HUES48 (cell line): ENCODE data around the gene MOGAT2.
"Not testable (repeated sequence)": the region's sequence is repeated elsewhere in the genome, so short reads cannot be mapped to it uniquely, and the experiment has no call there.

ENCODE experiments used
- H3K27ac ChIP-seq: one replicate; pipeline ENCODE4 v1.7.0; 2013; ENCODE audit warnings: low read depth, low read length, inconsistent platforms
- H3K27me3 ChIP-seq: 2 replicates; pipeline ENCODE4 v1.6.1; 2013; ENCODE audit warnings: mild to moderate bottlenecking, low read length; ENCODE audit not compliant: control insufficient read depth, insufficient read depth
- H3K36me3 ChIP-seq: 2 replicates; pipeline ENCODE4 v1.6.1; 2013; ENCODE audit warnings: low read length; ENCODE audit not compliant: control insufficient read depth, insufficient read depth
- H3K4me1 ChIP-seq: 2 replicates; pipeline ENCODE4 v1.6.1; 2013; ENCODE audit warnings: mild to moderate bottlenecking, low read length; ENCODE audit not compliant: control insufficient read depth, insufficient read depth
- H3K4me3 ChIP-seq: 2 replicates; pipeline ENCODE4 v1.5.1; 2013; ENCODE audit warnings: mild to moderate bottlenecking, low read depth, low read length
- H3K9ac ChIP-seq: 2 replicates; pipeline ENCODE4 v1.6.1; 2013; ENCODE audit warnings: mild to moderate bottlenecking, low read depth, low read length, moderate library complexity
- H3K9me3 ChIP-seq: 2 replicates; pipeline ENCODE4 v1.6.1; 2013; ENCODE audit warnings: low read length; ENCODE audit not compliant: control insufficient read depth, insufficient read depth

The MOGAT2 gene

GRCh38 chr11:75737314-75737713, 19.7 kb downstream of the MOGAT2 start:
- Histone ChIP-seq H3K36me3 (no peaks in the 10 kb centered on the region), H3K27ac (no peak overlapping the region), H3K9me3 (no peaks in the 10 kb centered on the region), H3K4me1 (no peaks in the 10 kb centered on the region), H3K9ac (no peak overlapping the region), H3K27me3 (no peaks in the 10 kb centered on the region), H3K4me3 (no peak overlapping the region)

GRCh38 chr11:75740681-75741080, 23.0 kb downstream of the MOGAT2 start:
- Histone ChIP-seq H3K27ac (no peak overlapping the region), H3K4me1 (no peaks in the 10 kb centered on the region), H3K9me3 (no peaks in the 10 kb centered on the region), H3K36me3 (no peaks in the 10 kb centered on the region), H3K27me3 (no peaks in the 10 kb centered on the region; the same call in 1 of the 2 replicates), H3K4me3 (no peak overlapping the region), H3K9ac (no peak overlapping the region)

GRCh38 chr11:75743159-75743558, 25.5 kb downstream of the MOGAT2 start:
- not testable (repeated sequence) for H3K27ac ChIP-seq, H3K4me3 ChIP-seq, H3K9me3 ChIP-seq, H3K27me3 ChIP-seq, H3K9ac ChIP-seq, H3K4me1 ChIP-seq, H3K36me3 ChIP-seq

- no peaks in the 10 kb centered on the region for H3K4me1 ChIP-seq
Measured at GRCh38 chr11:75743711-75744563, 26.3 kb downstream of the MOGAT2 start.

GRCh38 chr11:75745807-75746206, 28.2 kb downstream of the MOGAT2 start:
- Histone ChIP-seq H3K9me3 (peaks cover 2% of the 10 kb centered on the region; the same call in 1 of the 2 replicates), H3K9ac (no peak overlapping the region), H3K27me3 (no peaks in the 10 kb centered on the region; the same call in 1 of the 2 replicates), H3K27ac (no peak overlapping the region), H3K4me3 (no peak overlapping the region), H3K36me3 (no peaks in the 10 kb centered on the region), H3K4me1 (no peaks in the 10 kb centered on the region)

More at GRCh38 chr11:75743711-75744563, 26.3 kb downstream of the MOGAT2 start:
- Histone ChIP-seq H3K27me3 (no peaks in the 10 kb centered on the region; the same call in 1 of the 2 replicates), H3K9me3 (peaks cover 2% of the 10 kb centered on the region; the same call in 1 of the 2 replicates), H3K4me3 (no peak overlapping the region), H3K9ac (no peak overlapping the region), H3K27ac (no peak overlapping the region), H3K36me3 (no peaks in the 10 kb centered on the region)

GRCh38 chr11:75748729-75749273, 31.2 kb downstream of the MOGAT2 start:
- not testable (repeated sequence) for H3K27ac ChIP-seq, H3K9ac ChIP-seq, H3K4me3 ChIP-seq, H3K4me1 ChIP-seq, H3K9me3 ChIP-seq, H3K27me3 ChIP-seq, H3K36me3 ChIP-seq

GRCh38 chr11:75754933-75755332, 37.3 kb downstream of the MOGAT2 start:
- not testable (repeated sequence) for H3K4me1 ChIP-seq, H3K27me3 ChIP-seq, H3K9ac ChIP-seq, H3K36me3 ChIP-seq, H3K9me3 ChIP-seq, H3K27ac ChIP-seq, H3K4me3 ChIP-seq

GRCh38 chr11:75757651-75758050, 40.0 kb downstream of the MOGAT2 start:
- no peaks in the 10 kb centered on the region for H3K36me3 ChIP-seq
- H3K4me1 ChIP-seq: no peaks in the 10 kb centered on the region
- H3K27ac ChIP-seq: no peak overlapping the region
- no peaks in the 10 kb centered on the region for H3K9me3 ChIP-seq
- no peak overlapping the region for H3K4me3 ChIP-seq
- no peak overlapping the region for H3K9ac ChIP-seq
- no peaks in the 10 kb centered on the region for H3K27me3 ChIP-seq

GRCh38 chr11:75759832-75760231, 42.2 kb downstream of the MOGAT2 start:
- Histone ChIP-seq H3K4me3 (no peak overlapping the region), H3K36me3 (no peaks in the 10 kb centered on the region), H3K9ac (no peak overlapping the region), H3K27ac (no peak overlapping the region), H3K9me3 (no peaks in the 10 kb centered on the region), H3K27me3 (no peaks in the 10 kb centered on the region), H3K4me1 (no peaks in the 10 kb centered on the region)

GRCh38 chr11:75760243-75760642, 42.6 kb downstream of the MOGAT2 start:
- Histone ChIP-seq H3K27ac (no peak overlapping the region), H3K9ac (no peak overlapping the region), H3K9me3 (no peaks in the 10 kb centered on the region), H3K4me1 (no peaks in the 10 kb centered on the region), H3K4me3 (no peak overlapping the region), H3K36me3 (no peaks in the 10 kb centered on the region), H3K27me3 (no peaks in the 10 kb centered on the region)

- Histone ChIP-seq H3K9me3 (no peaks in the 10 kb centered on the region), H3K27me3 (no peaks in the 10 kb centered on the region; the same call in 1 of the 2 replicates), H3K4me3 (no peak overlapping the region), H3K9ac (no peak overlapping the region), H3K4me1 (no peaks in the 10 kb centered on the region), H3K36me3 (no peaks in the 10 kb centered on the region), H3K27ac (no peak overlapping the region)
Measured at GRCh38 chr11:75760710-75761493, 43.3 kb downstream of the MOGAT2 start.
